ENCODE results near the gene ABCB10. TPM values are rescaled to one million over a fixed set of nuclear protein-coding genes. Genes with fewer than 3 reads are reported as not detected.

ABCB10 gene
- 14.8 to 23.1 TPM (median 19.1 TPM) in 5 replicates for total RNA-seq (2022; extraction: Qiagen RNA extraction; ENCODE audit: low read depth)

DNA sequence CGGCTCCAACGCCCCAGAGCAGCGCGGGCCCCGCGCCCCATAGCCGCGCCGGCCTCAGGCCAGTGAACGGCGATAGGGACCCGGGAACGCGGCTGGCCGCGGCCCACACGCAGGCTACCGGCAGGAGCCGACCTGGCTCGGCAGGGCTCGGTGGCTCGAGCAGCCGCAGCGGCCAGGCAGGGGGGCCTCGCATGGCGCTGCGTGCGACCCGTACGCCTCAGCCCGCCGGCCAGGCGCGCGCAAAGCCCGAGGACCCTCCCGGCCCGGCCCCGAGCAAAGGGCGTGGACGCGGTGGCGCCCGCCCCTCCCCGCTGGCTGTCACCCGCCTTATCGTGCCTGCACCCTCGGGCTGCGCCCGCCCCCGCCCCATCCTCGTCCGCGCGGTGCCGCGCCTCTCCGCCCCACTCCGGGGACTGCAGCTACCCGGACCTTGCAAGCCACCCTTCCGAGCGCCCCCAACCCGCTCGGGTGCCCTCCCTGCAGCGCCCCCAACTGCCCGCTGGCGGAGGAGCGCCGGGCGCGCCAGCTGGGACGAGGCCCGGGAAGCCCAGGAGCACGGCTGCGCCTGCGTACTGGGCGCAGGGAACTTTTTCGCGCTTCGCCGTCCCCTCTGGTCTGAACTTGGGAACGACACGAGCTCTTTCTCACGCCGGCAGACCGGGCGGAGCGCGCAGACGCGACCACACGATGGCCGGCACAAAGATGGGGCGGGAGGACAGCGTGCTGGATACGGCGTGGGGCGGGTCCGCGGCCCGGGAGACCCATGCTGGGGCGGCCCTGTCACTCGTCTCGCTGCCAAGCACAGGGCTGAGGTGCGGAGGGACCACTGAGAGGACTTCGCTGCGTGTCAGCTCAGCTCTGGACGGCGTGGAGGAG lies at the start of gene ABCB10:
Gene ABCB10, minus strand, starts transcription at position 248 of the 876 bp plus-strand sequence. Its CDS starts 55 bp downstream, at position 193.

DNA sequence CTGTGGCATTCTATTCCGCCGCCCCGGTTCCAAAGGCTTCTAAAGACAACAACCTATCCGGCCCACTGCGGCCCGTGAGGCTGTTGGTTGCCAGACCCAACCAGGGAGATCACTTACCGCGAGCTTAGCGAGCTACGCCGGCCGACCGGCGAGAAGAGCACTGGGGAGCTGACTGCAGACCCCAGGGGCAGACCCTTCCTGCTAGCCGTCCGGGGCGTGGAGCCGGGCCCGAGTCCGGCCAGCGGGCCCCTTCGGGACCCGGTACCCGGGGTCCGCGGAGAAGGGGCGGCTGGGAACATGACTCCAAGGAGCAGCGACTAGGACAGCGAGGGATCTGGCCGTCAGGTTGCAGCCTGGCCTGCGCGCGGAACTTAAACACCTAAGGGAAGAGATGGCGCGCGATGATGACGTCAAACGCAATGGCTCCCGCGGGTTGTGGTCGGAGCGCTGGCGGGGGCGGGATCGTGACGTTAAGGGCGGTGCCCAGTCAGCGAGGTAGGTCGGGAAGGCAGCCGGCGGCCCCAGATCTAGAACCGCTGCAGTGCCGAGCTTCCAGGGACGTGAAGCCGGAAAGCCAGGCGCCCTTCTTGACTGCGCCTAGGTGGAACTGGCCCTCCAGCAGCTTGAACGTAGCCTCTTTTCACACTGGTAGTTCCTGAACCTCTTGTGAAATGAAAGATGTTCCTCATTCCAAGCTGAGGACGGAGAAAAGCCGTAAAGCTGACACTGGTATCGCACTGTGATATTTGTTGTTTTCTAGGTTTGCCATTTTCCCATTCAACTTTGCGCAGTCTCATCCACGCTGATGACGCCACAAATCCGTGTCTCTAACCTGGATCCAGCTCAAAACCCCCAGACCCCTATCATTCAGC lies 50.3 kb downstream of the ABCB10 start, which contains the start of gene NUP133:
Gene NUP133, minus strand, starts transcription at position 391 of the 872 bp plus-strand sequence. Its CDS starts 92 bp downstream, at position 299.

Other genes with a start within 250 kb of the ABCB10 start
- 5.8 to 7.8 TPM (median 7.1 TPM) in 5 replicates for gene CCSAP, start 215.7 kb downstream of the ABCB10 start, total RNA-seq (2022; extraction: Qiagen RNA extraction; ENCODE audit: low read depth)
- gene ACTA1, start 124.6 kb downstream of the ABCB10 start, total RNA-seq (2022; extraction: Qiagen RNA extraction; ENCODE audit: low read depth), result 0.12 to 0.22 TPM (median 0.16 TPM) in 4 of 5 replicates, not detected in the other
- gene NUP133, start 50.4 kb downstream of the ABCB10 start, total RNA-seq (2022; extraction: Qiagen RNA extraction; ENCODE audit: low read depth), result 17.1 to 28.2 TPM (median 25.5 TPM) in 5 replicates
- gene TAF5L, start 67.4 kb upstream of the ABCB10 start, total RNA-seq (2022; extraction: Qiagen RNA extraction; ENCODE audit: low read depth), result 20.8 to 26.2 TPM (median 23.8 TPM) in 5 replicates
- gene URB2, start 67.5 kb upstream of the ABCB10 start, total RNA-seq (2022; extraction: Qiagen RNA extraction; ENCODE audit: low read depth), result 15.6 to 18.2 TPM (median 16.3 TPM) in 5 replicates